AG04449 (cell line): ENCODE data around the gene MSRB1.

ENCODE experiments used
- CTCF ChIA-PET: fragments of 350-600 bp; formaldehyde crosslinking; extraction: SDS; loops from one replicate; lab custom pipeline; 2021; ENCODE audit warnings: antibody characterized with exemption; lab: Yijun Ruan, JAX
- POLR2A ChIA-PET: fragments of 400-600, 350-600 bp; formaldehyde crosslinking; extraction: SDS; loops from one replicate; lab custom pipeline; 2020; ENCODE audit warnings: antibody characterized with exemption, inconsistent platforms; lab: Yijun Ruan, JAX
- DNase-seq: peaks from one replicate; pipeline ENCODE4 v3.0.0-alpha.2; 2010; ENCODE audit warnings: low read depth, low spot score
- H3K4me3 ChIP-seq: 2 replicates; pipeline ENCODE4 v1.5.1; 2011; ENCODE audit warnings: low read depth, mild to moderate bottlenecking, control low read depth, low read length
- TF ChIP-seq, protein P1 (sequence below): IDR thresholded peaks from one replicate; pipeline ENCODE4 v1.5.1; 2011; ENCODE audit warnings: mild to moderate bottlenecking, moderate library complexity, low read length, control low read depth, inconsistent platforms; ENCODE audit not compliant: insufficient read depth; ENCODE audit errors: missing control alignments

The MSRB1 gene

DNA sequence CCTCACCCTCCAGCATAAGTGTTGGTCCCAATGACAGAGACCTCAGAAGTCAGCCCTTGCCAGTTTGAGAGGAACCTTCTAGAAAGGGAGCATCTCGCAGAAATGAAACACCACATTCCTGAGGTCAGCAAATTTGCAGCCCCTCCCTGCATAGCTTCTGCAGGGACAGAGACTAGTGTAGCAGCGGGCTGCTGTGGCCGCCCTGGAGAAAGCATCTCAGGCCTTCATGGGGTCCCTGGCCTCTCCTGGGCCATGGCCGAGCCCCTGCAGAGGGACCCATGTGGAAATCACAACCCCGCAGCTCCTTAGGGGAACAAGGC, 36.2 kb downstream of the MSRB1 start:
- DNase-seq = no peak
- POLR2A ChIA-PET = no interaction called here
- CTCF ChIA-PET = interaction anchor here (1.1 to 2.7 kb wide), 3 partner anchors 22 to 44 kb away, joined by 3 to 9 read pairs (median 6); no protein-coding TSS in a partner anchor
- TF ChIP-seq, protein P1, sequence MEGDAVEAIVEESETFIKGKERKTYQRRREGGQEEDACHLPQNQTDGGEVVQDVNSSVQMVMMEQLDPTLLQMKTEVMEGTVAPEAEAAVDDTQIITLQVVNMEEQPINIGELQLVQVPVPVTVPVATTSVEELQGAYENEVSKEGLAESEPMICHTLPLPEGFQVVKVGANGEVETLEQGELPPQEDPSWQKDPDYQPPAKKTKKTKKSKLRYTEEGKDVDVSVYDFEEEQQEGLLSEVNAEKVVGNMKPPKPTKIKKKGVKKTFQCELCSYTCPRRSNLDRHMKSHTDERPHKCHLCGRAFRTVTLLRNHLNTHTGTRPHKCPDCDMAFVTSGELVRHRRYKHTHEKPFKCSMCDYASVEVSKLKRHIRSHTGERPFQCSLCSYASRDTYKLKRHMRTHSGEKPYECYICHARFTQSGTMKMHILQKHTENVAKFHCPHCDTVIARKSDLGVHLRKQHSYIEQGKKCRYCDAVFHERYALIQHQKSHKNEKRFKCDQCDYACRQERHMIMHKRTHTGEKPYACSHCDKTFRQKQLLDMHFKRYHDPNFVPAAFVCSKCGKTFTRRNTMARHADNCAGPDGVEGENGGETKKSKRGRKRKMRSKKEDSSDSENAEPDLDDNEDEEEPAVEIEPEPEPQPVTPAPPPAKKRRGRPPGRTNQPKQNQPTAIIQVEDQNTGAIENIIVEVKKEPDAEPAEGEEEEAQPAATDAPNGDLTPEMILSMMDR = no peak
- no peak overlapping the region for H3K4me3 ChIP-seq

DNA sequence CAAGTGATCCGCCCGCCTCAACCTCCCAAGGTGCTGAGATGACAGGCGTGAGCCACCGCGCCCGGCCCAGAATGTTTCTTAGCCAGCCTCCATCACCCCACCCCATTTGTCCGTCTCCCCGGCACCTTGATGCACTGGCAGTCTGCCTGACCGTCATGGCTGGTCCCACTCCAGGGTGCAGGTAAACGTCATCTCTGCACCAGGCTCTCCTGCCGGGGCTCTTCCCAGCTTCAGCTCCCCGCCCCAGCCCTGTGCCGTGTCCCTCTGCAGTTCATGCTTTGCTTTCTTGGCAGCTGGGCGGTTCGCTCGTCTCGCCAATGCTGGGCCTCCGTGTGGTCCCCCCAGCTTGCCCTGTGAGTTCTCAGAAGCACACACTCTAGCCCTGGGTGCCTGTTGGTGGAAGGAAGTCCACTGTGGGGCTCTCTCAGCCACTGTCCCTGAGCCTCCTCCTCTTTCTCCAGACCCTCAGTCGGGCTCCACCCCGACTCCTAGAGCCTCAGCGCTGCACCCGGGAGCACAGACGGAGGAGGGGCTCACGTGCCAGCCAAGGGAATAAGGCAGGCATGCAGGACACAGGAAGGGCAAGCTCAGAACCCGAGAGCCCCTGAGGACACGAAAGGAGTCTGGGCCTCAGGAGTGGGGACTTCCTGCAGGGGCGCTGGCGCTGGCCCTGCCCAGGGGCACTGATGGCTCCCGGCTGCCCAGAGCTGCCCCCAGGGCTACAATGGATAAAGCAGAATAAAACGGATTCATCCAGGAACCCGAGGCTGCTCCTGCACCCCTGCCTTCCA, 36.7 kb downstream of the MSRB1 start:
- no peak overlapping the region for H3K4me3 ChIP-seq
- ChIA-PET POLR2A (no interaction called here), CTCF (interaction anchor here (1.1 to 2.7 kb wide), 3 partner anchors 23 to 44 kb away, joined by 3 to 9 read pairs (median 6); no protein-coding TSS in a partner anchor)
- no peak for DNase-seq
- TF ChIP-seq, protein P1 = no peak

DNA sequence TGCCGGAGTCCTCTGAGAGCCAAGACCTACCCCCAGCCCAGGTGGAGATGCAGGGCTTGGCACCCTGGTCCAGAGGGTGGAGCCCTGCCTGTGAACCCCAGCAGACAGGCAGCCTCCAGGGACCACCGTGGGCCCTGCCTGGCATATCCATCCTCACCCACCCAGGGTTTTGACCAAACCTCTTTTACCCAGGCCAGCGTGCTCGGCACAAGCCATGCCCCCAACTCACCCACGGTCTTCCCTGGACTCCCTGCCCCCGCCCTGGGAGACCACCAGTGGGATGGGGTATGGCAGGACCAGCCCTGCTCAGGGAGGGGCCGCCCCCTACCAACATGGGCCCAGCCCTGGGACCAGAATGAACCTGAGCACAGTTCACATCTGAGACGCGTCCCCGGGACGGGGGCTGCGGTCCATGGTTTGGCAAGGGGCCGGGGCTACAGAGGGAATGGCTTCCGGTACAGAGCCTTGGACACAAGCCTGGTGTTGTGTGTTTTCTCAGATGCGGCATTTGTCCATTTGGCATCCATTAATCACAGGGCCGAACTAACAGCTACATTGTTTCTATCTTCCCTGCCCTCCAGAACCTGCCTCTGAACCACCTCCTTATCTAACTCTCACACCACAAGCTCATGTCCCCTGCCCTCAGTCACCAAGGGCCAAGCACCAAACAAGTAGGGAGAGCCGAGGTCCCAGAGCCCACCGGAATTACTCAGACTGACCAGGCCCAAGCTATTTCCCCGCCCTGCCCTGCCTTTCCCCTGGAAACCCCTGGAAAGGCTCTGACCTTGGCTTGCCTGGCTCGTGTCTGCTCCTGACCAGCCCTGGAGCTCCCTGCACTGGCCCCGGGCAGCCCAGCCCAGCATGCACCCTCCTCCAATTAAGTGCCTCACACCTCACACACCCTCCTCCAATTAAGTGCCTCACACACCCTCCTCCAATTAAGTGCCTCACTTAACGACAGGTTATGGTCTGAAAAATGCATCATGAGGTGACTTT, 38.9 kb downstream of the MSRB1 start:
- no peak overlapping the region for H3K4me3 ChIP-seq
- no peak for DNase-seq
- TF ChIP-seq, protein P1 = no peak
- POLR2A ChIA-PET = no interaction called here
- CTCF ChIA-PET = interaction anchor here (0.8 kb wide), 1 partner anchor 26 kb away, joined by 4 read pairs; no protein-coding TSS in a partner anchor

DNA sequence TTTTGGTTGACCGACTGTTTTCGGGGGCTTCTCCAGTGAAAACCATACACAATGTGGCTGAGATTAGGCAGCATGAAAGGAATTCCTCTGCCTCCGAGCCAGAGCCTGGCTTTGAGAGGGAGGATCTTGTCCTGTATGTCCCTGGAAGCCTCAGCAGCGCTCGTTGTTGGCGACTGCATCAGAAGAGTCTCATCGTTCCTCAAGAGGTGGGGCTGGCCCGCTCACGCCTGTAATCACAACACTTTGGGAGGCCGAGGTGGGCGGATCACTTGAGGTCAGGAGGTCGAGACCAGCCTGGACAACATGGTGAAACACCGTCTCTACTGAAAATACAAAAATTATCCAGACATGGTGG, 39.8 kb downstream of the MSRB1 start:
- ChIA-PET POLR2A (no interaction called here), CTCF (interaction anchor here (1.0 kb wide), 2 partner anchors 26 to 39 kb away, joined by 3 to 4 read pairs; no protein-coding TSS in a partner anchor)
- no peak overlapping the region for H3K4me3 ChIP-seq
- TF ChIP-seq, protein P1 = no peak
- DNase-seq = no peak

DNA sequence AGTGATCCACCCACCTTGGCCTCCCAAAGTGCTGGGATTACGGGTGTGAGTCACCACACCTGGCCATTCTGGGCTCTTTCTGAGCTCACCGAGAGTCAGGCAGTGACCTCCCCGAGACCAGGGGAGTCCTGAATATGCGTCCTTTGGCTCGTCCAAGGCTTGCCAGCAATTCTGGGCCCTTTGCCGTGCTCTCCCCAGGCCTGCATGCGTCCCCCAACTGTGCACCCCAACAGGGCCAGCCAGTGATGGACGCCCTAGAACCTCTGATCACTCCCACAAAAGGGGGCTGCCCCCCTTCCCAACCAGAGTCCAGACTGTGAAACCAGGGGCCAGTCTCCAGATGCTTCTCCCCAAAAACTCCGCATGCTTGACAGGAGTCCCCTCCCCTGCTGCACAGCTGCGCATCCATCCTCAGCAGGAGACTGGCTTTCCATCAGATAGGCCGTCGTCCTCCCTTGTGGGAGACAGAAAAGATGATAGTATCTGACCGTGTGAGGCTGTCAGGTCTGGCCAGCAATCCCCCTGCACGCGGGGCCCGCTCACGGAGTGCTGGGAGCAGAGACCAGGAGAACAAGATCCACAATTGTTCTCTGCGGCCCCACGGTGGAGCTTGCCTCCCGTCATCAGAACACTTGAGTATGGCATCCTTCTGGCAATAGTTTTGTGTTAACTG, 40.3 kb downstream of the MSRB1 start:
- POLR2A ChIA-PET = no interaction called here
- TF ChIP-seq, protein P1 = no peak
- CTCF ChIA-PET = interaction anchor here (1.0 to 1.2 kb wide), 3 partner anchors 26 to 39 kb away, joined by 3 to 5 read pairs (median 4); no protein-coding TSS in a partner anchor
- no peak overlapping the region for H3K4me3 ChIP-seq
- no peak for DNase-seq
